Osteocyte (in vitro differentiated cells): ENCODE data around the gene GNAZ. TPM values are rescaled to one million over a fixed set of nuclear protein-coding genes. Genes with fewer than 3 reads are reported as not detected.

ENCODE experiments used
- DNase-seq: peaks from one replicate; pipeline ENCODE4 v3.0.0; 2021; ENCODE audit warnings: mixed read lengths; ENCODE audit not compliant: unreplicated experiment; ENCODE audit errors: extremely low spot score
- H3K27ac Mint-ChIP-seq: one replicate; pipeline ENCODE4 v1.8.0; 2021; ENCODE audit warnings: mild to moderate bottlenecking, mixed read lengths; ENCODE audit not compliant: unreplicated experiment
- H3K27me3 Mint-ChIP-seq: one replicate; pipeline ENCODE4 v1.8.0; 2021; ENCODE audit warnings: mixed read lengths; ENCODE audit not compliant: unreplicated experiment
- H3K36me3 Mint-ChIP-seq: one replicate; pipeline ENCODE4 v1.8.0; 2021; ENCODE audit warnings: mixed read lengths; ENCODE audit not compliant: unreplicated experiment
- H3K4me1 Mint-ChIP-seq: one replicate; pipeline ENCODE4 v1.8.0; 2021; ENCODE audit warnings: mixed read lengths; ENCODE audit not compliant: unreplicated experiment
- H3K4me3 Mint-ChIP-seq: one replicate; pipeline ENCODE4 v1.8.0; 2021; ENCODE audit warnings: mild to moderate bottlenecking, moderate library complexity, mixed read lengths; ENCODE audit not compliant: unreplicated experiment
- H3K9me3 Mint-ChIP-seq: one replicate; pipeline ENCODE4 v1.8.0; 2021; ENCODE audit warnings: mixed read lengths; ENCODE audit not compliant: unreplicated experiment
- CTCF ChIP-seq: fragments of 200-600 bp; sonication (generic); IDR thresholded peaks from 2 replicates; pipeline ENCODE4 v1.5.0; 2021; ENCODE audit warnings: antibody characterized with exemption, mild to moderate bottlenecking, moderate library complexity
- total RNA-seq: library from RNA; stranded (reverse); gene quantifications from 2 replicates; pipeline ENCODE4 v1.2.1, GENCODE V29; 2021

GNAZ gene
- total RNA-seq, 1 donor from 2014 or later = 2.9 TPM

DNA sequence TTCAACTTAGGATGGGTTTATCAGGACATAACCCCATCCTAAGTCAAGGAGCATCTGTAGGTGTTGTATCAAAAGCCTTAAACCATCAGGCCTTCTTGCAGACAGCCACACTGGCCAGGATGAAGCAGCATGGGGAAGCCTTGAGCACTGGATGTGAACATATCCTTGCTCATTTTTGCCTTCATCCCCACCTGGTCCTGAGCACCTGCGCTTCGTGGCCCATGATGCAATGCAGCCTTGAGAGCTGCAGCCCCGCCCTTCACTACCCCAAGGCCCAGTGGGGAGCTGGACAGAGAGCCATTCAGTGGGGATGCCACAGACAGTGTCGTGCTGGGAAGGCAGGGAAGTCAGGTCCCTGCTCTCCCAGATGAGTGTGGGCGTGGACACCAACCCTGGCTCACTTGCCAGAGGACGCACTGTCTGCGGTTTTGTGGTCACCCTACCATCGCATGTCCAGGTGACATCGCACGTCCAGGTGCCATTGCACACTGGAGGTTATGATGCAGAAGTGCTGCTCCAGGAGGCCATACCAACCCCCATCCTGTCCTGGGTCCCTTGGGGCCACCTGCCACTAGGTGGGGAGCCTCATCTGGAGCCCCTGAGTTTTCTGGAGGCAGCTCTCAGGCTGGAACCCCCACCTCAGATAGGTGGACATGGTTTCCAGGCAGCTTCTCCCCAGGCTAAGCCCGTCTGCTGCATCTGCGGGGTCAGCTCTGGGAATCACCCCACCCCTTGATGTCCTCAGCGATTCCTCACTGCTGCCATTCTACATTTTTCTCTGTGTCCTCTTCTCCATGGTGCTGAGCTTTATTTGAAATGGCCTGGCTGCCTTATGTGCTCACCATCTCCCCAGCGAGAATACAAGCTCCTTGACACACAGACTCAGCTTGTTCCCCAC, 14.4 kb downstream of the GNAZ start:
- Mint-ChIP-seq H3K36me3 (no peaks in the 10 kb centered on the region), H3K27me3 (no peaks in the 10 kb centered on the region), H3K4me1 (no peaks in the 10 kb centered on the region), H3K27ac (no peak overlapping the region), H3K9me3 (no peaks in the 10 kb centered on the region), H3K4me3 (no peak overlapping the region)
- TF ChIP-seq CTCF = no peak
- no peak for DNase-seq

- Mint-ChIP-seq H3K4me3 (no peak overlapping the region), H3K27ac (no peak overlapping the region), H3K27me3 (no peaks in the 10 kb centered on the region), H3K4me1 (no peaks in the 10 kb centered on the region), H3K9me3 (no peaks in the 10 kb centered on the region), H3K36me3 (no peaks in the 10 kb centered on the region)
- no peak for TF ChIP-seq CTCF
- no peak for DNase-seq
Measured at GRCh38 chr22:23085351-23085671, 15.0 kb downstream of the GNAZ start.

DNA sequence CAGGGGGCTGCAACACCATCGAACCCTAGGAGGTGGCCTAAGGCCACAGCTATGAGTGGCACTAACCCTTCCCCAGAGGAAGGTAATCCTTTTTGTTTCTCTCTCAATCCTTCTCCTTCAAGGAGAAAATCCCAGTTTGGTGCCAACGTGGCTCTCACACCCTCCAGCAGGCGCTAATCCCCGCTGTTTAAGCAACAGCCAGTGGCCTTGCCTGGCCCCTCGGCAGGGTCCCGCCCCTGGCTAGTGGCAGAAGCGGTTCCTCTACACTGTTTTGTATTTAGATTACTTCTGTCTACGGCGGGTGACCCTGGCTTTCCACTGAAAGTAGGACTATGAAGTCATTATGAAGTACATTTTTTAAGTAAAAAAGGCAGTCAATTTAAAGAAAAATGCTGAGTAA, 15.5 kb downstream of the GNAZ start:
- no peak overlapping the region for H3K27ac Mint-ChIP-seq
- DNase-seq = no peak
- no peak overlapping the region for H3K4me3 Mint-ChIP-seq
- H3K36me3 Mint-ChIP-seq = no peaks in the 10 kb centered on the region
- no peaks in the 10 kb centered on the region for H3K27me3 Mint-ChIP-seq
- no peaks in the 10 kb centered on the region for H3K4me1 Mint-ChIP-seq
- TF ChIP-seq CTCF = no peak
- H3K9me3 Mint-ChIP-seq = no peaks in the 10 kb centered on the region

GRCh38 chr22:23086263-23086662, 15.9 kb downstream of the GNAZ start:
- Mint-ChIP-seq H3K4me3 (no peak overlapping the region), H3K4me1 (no peaks in the 10 kb centered on the region), H3K9me3 (no peaks in the 10 kb centered on the region), H3K27ac (no peak overlapping the region), H3K36me3 (no peaks in the 10 kb centered on the region), H3K27me3 (no peaks in the 10 kb centered on the region)
- no peak for DNase-seq
- no peak for TF ChIP-seq CTCF

DNA sequence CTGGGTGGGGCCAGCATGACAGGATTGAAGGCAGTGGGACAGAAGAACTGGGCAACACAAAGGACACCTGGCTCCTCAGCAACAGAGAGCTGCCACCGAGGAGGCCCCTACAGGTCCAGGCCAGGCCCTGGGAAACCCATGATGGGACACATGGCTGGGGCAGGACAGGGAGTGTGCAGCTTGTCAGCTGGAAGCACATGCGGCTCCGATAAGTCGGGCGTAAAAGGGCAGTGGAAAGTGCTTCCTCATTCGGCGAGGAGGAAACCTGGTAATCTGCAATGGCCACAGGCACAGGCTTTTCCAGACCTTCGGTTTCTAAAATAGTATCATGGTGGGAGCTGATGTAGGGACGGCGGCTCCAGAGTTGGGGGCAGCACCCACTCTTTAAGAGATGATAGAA, 16.5 kb downstream of the GNAZ start:
- TF ChIP-seq CTCF = no peak
- H3K36me3 Mint-ChIP-seq = no peaks in the 10 kb centered on the region
- no peaks in the 10 kb centered on the region for H3K9me3 Mint-ChIP-seq
- no peaks in the 10 kb centered on the region for H3K27me3 Mint-ChIP-seq
- H3K27ac Mint-ChIP-seq = no peak overlapping the region
- H3K4me3 Mint-ChIP-seq = no peak overlapping the region
- H3K4me1 Mint-ChIP-seq = no peaks in the 10 kb centered on the region
- no peak for DNase-seq
